Fibroblast of mammary gland (primary cell): ENCODE measurements around the gene PLOD2.
"Not testable (repeated sequence)": the region's sequence is repeated elsewhere in the genome, so short reads cannot be mapped to it uniquely, and the experiment has no call there.

Experiments used
- DNase-seq: peaks from one replicate; pipeline ENCODE4 v3.0.0-alpha.2; 2010; ENCODE audit warnings: low read depth
- H3K4me3 ChIP-seq: 2 replicates; pipeline ENCODE4 v1.5.1; 2011; ENCODE audit warnings: low read depth, mild to moderate bottlenecking, low read length, moderate library complexity; ENCODE audit not compliant: control insufficient read depth
- TF ChIP-seq, protein P1 (sequence below): conservative IDR thresholded peaks from 2 replicates; pipeline ENCODE4 v1.5.1; 2011; ENCODE audit warnings: low read depth, low read length, inconsistent platforms; ENCODE audit not compliant: control insufficient read depth, insufficient read depth

PLOD2 gene

GRCh38 chr3:146128939-146129338 lies 32.0 kb downstream of the PLOD2 start:
- no peak overlapping the region for H3K4me3 ChIP-seq
- no peak for DNase-seq
- TF ChIP-seq, protein P1, sequence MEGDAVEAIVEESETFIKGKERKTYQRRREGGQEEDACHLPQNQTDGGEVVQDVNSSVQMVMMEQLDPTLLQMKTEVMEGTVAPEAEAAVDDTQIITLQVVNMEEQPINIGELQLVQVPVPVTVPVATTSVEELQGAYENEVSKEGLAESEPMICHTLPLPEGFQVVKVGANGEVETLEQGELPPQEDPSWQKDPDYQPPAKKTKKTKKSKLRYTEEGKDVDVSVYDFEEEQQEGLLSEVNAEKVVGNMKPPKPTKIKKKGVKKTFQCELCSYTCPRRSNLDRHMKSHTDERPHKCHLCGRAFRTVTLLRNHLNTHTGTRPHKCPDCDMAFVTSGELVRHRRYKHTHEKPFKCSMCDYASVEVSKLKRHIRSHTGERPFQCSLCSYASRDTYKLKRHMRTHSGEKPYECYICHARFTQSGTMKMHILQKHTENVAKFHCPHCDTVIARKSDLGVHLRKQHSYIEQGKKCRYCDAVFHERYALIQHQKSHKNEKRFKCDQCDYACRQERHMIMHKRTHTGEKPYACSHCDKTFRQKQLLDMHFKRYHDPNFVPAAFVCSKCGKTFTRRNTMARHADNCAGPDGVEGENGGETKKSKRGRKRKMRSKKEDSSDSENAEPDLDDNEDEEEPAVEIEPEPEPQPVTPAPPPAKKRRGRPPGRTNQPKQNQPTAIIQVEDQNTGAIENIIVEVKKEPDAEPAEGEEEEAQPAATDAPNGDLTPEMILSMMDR = no peak

- DNase-seq = no peak
- TF ChIP-seq, protein P1 = no peak
- H3K4me3 ChIP-seq = no peak overlapping the region
These were observed 32.8 kb downstream of the PLOD2 start for GRCh38 chr3:146128179-146128578.

DNA sequence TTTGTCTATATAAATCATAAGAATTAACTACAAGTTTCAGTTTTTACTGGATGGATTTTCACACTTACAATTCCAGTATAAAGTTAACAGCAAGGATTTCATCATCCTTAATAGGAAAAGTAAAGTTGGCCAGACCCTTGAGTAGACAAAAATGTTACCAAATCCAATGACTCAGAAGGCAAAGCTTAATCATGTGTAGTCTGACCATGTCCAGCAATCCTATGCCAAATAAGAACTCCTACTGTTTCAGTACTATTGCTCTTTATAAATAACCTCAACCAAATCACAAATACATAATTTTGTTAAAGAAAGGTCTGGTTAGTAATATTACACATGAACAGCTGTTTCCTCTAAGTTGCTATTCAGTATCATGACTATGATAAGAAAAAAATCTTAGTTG lies 35.0 kb downstream of the PLOD2 start:
- peak; percentile 97 for DNase-seq
- H3K4me3 ChIP-seq = no peak overlapping the region
- TF ChIP-seq, protein P1 = no peak

DNA sequence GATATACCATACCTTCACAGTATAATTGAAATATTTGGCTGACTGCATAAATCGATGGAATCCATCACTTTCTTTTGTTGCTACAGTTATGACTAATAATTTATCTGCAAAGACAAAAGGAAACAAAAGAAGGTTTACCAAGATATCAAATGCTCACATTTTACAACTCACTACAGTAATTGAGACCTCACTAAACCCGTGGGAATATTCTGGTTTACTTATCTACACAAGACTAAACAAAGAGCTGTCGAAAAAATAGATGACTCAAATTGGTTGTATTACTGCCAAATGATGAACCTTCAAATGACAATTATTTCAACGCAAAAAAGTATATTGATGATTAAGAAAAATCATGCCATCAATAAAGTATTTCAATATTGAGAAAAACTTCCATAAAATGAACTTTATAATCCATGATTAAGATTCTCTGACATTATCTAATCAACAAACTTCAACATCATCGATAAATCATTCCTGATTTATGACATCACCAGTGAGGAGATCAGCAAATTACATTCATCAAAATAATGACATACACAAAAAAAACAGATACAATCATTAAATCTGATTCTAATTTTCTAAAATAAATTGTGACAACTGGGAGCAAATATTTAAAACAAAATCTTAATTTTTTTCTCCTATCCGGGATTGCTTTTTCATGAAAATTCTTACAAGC lies 36.7 kb downstream of the PLOD2 start:
- TF ChIP-seq, protein P1 = no peak
- no peak overlapping the region for H3K4me3 ChIP-seq
- DNase-seq = peak; percentile 44

- TF ChIP-seq, protein P1 = no peak
- H3K4me3 ChIP-seq = no peak overlapping the region
- peak; percentile 95 for DNase-seq
These were observed 43.3 kb downstream of the PLOD2 start for GRCh38 chr3:146117406-146118285.

- DNase-seq = no peak
- no peak overlapping the region for H3K4me3 ChIP-seq
- TF ChIP-seq, protein P1 = no peak
These were observed 45.4 kb downstream of the PLOD2 start for GRCh38 chr3:146115619-146116018.

GRCh38 chr3:146113804-146114203 lies 47.2 kb downstream of the PLOD2 start:
- not testable (repeated sequence) for DNase-seq, H3K4me3 ChIP-seq
